Measurements from ENCODE around the gene CACNA1G.

Gene CACNA1G

DNA sequence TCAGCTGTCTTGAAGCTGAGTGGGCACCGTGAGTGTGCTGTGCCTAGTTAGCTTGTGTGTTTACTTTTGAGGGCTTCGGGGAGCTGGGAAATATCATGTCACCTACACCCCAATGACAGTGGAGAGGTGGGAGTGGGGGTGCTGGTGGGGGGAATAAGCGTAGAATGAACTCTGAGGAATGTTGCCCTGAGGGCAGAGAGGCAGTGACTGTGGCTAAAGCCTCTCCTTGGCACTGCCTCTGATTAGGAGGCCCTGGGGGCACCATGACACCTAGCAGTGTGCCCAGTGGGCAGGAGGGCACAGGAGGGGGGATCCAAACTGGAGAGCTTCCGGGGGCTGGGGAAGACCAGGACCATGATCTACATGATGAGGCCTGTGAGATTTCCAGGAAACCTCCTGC is 24.8 kb downstream of the CACNA1G start:
- in situ Hi-C loops (cut with MboI; ENCODE audit: low sequenced_read_pairs), result no loop called here

DNA sequence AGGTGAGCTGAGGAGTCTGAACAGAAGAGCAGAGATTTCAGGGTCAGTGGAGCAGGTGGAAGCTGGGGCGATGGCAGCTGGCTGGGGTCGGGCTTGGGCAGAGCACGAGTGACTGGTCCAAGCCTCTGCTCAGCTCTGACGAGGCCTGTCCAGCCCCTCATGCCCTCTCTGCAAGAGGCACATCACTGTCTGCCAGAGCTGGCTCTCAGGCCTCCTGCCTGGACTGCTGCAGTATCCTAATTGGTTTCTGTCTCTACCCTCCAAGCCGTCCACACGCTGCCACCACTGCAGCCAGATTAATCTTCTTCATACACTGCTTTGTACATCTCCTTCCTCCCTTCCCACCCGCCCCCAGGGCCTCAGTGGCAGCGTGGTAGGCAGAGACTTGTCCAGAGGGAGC is 25.4 kb downstream of the CACNA1G start:
- in situ Hi-C loops (cut with MboI; ENCODE audit: low sequenced_read_pairs), result no loop called here

DNA sequence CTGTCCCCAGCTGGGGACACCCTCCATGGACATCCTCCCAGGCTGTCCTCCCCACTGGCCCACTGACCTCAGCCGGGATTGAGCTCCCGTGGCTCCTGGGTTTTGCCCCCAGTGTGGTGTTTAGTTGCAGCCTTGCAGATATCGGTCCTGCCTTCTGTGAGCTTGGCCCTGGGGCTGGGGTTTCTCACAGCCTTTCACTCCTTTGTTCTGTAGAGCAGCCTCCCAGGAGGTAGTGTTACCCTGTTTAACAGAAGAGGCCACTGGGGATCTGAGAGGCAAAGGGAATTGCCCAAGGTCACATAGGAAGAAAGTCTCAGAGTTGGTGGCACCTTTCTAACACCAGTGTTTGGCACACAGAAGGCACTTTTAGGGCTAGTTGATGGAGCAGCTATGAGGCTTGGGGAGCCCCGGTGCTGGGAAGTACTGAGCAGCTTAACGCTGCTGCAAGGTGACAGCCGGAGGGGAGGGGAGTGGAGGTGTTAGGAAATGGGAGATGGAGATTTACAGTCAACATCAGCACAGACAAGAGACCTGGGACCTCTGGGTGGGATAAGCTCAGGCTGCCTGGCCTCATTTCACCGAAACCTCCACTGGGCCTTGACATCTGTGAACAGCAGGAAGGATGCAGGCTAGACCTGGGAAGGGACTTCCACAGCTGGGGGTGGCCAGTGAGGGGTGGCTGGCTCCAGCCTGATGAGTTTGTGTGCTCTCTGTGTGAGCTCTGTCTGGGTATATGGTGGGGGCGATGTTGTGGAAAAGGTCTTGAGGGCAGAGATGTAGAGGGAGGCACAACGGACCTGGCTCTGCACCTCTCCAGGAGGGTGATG is 26.1 kb downstream of the CACNA1G start:
- in situ Hi-C loops (cut with MboI; ENCODE audit: low sequenced_read_pairs), result no loop called here

GRCh38 chr17:50587571-50587970 is 27.1 kb downstream of the CACNA1G start:
- in situ Hi-C loops (cut with MboI; ENCODE audit: low sequenced_read_pairs), result no loop called here

DNA sequence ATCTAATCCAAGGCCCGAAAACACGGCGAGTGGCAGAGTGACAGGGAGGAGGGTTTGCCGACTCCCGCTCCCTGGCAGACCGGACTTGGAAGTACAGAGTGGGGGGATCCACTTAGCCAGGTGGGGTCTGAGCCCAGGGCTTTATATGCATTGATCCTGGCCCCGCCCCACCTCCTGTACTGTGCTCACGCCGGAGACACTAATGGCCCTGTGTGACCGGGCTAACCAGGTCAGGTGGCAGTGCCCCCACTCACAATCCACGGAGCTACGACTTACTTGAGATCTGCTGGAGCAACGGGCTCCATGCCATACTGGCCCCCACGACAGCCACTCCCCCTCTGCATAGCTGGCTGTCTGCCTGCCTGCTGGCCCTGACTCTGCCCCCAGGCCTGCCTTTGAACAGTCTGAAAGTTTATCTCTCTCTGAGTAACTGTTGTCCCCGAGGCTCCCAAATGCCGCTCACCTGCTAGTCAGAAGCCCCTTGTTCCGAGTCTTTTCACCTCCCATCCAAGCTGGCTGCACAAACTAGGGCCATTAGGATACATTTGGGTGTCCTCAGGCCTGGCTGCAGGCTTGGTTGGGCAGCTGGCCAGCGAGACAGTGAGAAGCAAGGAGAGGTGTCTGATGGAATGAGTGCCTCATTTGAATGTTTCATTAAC is 28.0 kb downstream of the CACNA1G start:
- in situ Hi-C loops (cut with MboI; ENCODE audit: low sequenced_read_pairs), result no loop called here

- in situ Hi-C loops (cut with MboI; ENCODE audit: low sequenced_read_pairs), result no loop called here
These were observed 28.7 kb downstream of the CACNA1G start for GRCh38 chr17:50589095-50589705.

DNA sequence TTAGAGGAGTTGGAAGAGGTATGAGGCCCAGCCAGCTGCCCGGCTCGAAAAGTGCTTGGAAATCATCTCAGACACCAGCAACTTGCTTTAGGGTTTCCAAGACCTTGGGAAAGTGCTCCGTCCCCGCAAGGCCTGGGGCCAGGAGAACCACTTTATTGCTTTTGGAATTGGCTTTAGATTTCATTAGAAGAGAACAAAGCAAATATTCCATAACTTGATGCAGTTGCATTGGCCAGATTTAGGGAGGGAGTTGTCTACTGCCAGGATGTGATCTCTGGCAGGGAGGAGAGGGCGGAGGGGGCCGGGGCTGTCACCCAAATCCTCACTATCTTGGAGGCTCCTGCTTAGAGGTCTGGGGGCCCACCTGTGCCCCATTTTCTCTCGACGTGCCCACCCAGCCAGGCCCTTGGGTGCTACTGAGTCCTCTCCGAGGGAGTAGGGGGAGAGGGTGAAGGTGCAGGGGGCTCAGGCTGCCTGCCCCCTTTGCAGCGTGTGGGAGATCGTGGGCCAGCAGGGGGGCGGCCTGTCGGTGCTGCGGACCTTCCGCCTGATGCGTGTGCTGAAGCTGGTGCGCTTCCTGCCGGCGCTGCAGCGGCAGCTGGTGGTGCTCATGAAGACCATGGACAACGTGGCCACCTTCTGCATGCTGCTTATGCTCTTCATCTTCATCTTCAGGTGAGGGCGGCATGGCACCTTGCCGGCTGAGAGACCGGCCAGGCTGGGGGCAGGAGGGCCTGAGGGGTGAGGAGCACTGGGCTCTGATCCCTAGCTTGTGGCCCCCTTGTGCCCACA is 30.6 kb downstream of the CACNA1G start:
- in situ Hi-C loops (cut with MboI; ENCODE audit: low sequenced_read_pairs), result no loop called here

- in situ Hi-C loops (cut with MboI; ENCODE audit: low sequenced_read_pairs), result no loop called here
These were observed 32.8 kb downstream of the CACNA1G start for GRCh38 chr17:50593321-50593720.

DNA sequence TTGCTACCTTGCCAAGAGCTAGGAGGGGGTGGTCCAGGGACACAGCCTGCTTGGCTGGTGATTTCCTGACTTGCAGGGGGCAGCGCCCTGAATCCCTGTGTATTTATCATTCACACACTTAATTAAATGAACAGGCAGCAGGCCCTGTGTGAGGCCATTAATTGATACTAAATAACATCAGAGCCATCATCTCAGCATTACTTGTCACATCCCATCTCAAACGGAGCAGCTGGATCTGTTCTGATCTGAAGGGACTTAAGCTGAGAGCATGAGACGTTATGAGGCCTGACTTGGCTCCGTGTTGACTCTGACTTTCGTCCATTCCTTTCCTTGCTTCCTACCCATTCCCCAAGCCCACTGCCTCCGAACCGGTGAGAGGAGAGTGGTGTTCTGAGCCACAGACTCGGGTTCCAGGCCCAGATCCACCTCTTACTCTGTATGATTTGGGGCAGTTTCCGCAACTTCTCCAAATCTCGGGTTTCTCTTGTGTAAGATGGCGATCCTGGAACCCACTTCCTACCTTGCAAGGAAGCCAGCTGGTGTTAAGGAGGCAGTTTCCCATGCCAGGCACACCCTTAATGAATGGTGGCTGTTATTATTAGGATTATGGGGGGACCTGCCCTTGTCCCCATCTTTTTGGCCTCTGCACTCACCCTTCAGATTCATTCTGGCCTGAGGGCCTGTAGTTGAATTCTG is 33.8 kb downstream of the CACNA1G start:
- in situ Hi-C loops (cut with MboI; ENCODE audit: low sequenced_read_pairs), result no loop called here

GRCh38 chr17:50594892-50595291 is 34.4 kb downstream of the CACNA1G start:
- in situ Hi-C loops (cut with MboI; ENCODE audit: low sequenced_read_pairs), result no loop called here

DNA sequence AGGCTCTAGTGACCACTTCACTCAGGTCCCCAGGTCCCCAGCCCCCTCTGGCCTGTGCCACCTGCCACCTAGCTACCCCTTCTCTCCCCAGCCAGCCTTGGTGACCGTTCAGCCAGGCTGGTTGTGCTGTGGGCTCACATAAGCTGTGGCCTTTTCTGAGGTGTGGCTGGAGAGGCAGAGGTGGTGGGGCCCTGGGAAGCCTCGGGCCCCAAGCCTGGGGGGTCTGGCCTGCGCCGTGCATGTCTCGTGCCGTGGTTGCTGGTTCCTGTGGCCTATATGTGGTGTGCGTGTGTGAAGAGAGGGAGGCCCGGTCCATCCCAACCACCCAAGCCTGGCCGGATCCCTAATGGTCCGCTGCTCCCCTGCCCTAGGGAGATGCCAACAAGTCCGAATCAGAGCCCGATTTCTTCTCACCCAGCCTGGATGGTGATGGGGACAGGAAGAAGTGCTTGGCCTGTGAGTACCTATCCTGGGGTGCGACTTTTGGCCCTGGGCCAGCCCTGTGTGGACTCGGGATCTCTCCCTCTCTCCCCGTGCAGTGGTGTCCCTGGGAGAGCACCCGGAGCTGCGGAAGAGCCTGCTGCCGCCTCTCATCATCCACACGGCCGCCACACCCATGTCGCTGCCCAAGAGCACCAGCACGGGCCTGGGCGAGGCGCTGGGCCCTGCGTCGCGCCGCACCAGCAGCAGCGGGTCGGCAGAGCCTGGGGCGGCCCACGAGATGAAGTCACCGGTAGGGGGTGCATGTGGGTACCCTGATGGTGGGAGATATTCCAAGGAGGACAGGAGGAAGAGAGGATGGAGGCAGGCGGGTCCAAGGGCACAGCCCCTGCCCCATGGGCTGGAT is 35.9 kb downstream of the CACNA1G start:
- in situ Hi-C loops (cut with MboI; ENCODE audit: low sequenced_read_pairs), result no loop called here

- in situ Hi-C loops (cut with MboI; ENCODE audit: low sequenced_read_pairs), result no loop called here
These were observed 38.0 kb downstream of the CACNA1G start for GRCh38 chr17:50598487-50598886.

DNA sequence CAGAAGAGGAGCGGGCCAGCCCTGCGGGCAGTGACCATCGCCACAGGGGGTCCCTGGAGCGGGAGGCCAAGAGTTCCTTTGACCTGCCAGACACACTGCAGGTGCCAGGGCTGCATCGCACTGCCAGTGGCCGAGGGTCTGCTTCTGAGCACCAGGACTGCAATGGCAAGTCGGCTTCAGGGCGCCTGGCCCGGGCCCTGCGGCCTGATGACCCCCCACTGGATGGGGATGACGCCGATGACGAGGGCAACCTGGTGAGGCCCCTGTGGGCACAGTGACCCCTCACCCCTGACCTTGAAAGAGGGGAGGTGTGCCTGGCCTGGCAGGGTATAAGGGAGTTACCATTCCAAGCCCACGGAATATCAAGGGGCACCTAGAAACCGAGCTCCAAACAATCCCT is 39.1 kb downstream of the CACNA1G start:
- in situ Hi-C loops (cut with MboI; ENCODE audit: low sequenced_read_pairs), result no loop called here

DNA sequence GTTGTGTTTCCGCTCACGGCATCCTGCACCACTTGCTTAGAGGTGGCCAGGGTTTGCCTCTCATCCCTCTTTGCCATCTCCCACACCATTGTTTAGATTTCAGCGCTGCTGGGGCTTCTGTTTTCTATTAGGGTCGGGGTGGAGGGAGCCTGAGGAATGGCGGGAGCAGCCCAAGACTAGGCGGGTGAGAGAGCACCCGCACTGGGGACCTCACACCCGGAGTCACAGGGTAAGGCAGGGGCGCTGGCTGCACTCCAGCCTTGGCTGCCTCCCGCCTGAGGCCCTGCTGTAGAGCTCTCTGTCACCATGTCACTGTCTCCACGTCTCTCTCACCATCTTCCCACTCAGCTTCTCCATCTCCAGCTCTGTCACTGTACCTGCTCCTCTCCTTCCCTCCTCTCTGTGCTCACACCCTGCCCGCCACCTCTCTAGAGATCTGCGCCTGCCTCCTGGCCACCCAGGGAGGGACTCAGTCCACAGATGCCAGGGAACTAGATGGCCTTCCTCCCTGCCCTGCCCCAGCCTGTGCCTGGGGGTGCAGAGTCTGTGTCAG is 41.4 kb downstream of the CACNA1G start:
- in situ Hi-C loops (cut with MboI; ENCODE audit: low sequenced_read_pairs), result no loop called here

GRCh38 chr17:50602836-50603235 is 42.3 kb downstream of the CACNA1G start:
- in situ Hi-C loops (cut with MboI; ENCODE audit: low sequenced_read_pairs), result no loop called here

DNA sequence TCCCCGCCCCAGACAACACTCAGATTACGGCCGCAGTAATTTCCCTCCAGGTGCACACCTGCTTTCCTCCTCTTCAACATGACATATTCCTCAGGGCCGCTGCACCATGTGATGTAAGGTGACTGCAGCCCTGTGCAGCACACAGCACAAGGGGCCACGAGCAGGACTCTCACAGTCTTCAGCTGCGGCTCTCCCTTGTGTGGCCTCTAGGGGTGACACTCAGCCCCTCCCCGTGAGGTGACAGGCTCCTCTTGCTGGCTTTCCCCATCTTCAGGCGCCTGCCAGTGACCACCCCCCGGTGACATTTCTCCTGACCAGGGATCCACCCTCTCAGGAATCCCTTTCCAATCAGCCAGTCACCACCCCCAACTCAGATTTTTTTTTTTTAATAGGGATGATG is 42.8 kb downstream of the CACNA1G start:
- in situ Hi-C loops (cut with MboI; ENCODE audit: low sequenced_read_pairs), result no loop called here

- in situ Hi-C loops (cut with MboI; ENCODE audit: low sequenced_read_pairs), result no loop called here
These were observed 44.0 kb downstream of the CACNA1G start for GRCh38 chr17:50604513-50604912.

- in situ Hi-C loops (cut with MboI; ENCODE audit: low sequenced_read_pairs), result no loop called here
These were observed 44.9 kb downstream of the CACNA1G start for GRCh38 chr17:50605429-50605828.

DNA sequence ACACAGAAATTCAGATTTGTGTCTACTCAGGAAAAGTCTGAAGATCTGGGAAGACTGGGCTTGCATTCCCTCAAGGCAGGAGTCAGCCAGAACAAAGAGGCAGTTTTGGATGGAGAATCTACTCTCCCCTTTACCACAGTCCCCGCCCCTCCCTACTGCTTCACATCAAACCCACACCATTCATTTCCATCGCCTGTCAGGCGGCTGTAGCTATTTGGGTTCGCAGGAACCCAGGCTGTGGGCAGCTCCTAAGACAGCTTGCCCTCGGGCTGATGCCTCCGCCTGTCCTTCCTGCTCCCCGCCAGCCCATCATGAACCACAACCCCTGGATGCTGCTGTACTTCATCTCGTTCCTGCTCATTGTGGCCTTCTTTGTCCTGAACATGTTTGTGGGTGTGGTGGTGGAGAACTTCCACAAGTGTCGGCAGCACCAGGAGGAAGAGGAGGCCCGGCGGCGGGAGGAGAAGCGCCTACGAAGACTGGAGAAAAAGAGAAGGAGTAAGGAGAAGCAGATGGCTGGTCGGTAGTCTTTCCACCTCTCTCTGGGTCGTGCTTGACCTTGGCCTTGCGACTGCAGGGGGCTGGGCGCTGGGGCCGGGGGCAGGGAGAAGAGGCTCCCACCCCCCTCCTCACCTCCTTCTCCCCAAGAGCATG is 47.1 kb downstream of the CACNA1G start:
- in situ Hi-C loops (cut with MboI; ENCODE audit: low sequenced_read_pairs), result no loop called here

Data from hTERT RPE-1 (cell line).